ENCODE data around the gene ACO1.
"Not testable (repeated sequence)": the region's sequence is repeated elsewhere in the genome, so short reads cannot be mapped to it uniquely, and the experiment has no call there.

Gene ACO1

GRCh38 chr9:32384364-32385151, at the start of gene ACO1:
Gene ACO1 (plus strand): TSS chr9:32384643. CDS start chr9:32405507, 20,864 bp downstream.
- DNase-seq: peak; percentile 76

GRCh38 chr9:32334916-32335895, 49.2 kb upstream of the ACO1 start:
- no peak for DNase-seq

GRCh38 chr9:32339424-32339823, 45.0 kb upstream of the ACO1 start:
- no peak for DNase-seq

- no peak for DNase-seq
Measured at GRCh38 chr9:32340361-32340760, 44.1 kb upstream of the ACO1 start.

- DNase-seq: no peak
Measured at GRCh38 chr9:32344551-32345182, 39.8 kb upstream of the ACO1 start.

GRCh38 chr9:32345243-32345642, 39.2 kb upstream of the ACO1 start:
- DNase-seq: no peak

- no peak for DNase-seq
Measured at GRCh38 chr9:32347571-32347970, 36.9 kb upstream of the ACO1 start.

GRCh38 chr9:32348106-32348695, 36.2 kb upstream of the ACO1 start:
- DNase-seq: no peak

GRCh38 chr9:32349013-32349412, 35.4 kb upstream of the ACO1 start:
- no peak for DNase-seq

GRCh38 chr9:32350682-32351081, 33.8 kb upstream of the ACO1 start:
- no peak for DNase-seq

GRCh38 chr9:32351845-32352244, 32.6 kb upstream of the ACO1 start:
- no peak for DNase-seq

GRCh38 chr9:32353476-32353875, 31.0 kb upstream of the ACO1 start:
- not testable (repeated sequence) for DNase-seq

- DNase-seq: no peak
Measured at GRCh38 chr9:32359452-32359851, 25.0 kb upstream of the ACO1 start.

- DNase-seq: no peak
Measured at GRCh38 chr9:32360983-32361673, 23.3 kb upstream of the ACO1 start.

GRCh38 chr9:32371279-32371678, 13.2 kb upstream of the ACO1 start:
- DNase-seq: no peak

- DNase-seq: no peak
Measured at GRCh38 chr9:32371679-32372078, 12.8 kb upstream of the ACO1 start.

- no peak for DNase-seq
Measured at GRCh38 chr9:32376285-32376684, 8.2 kb upstream of the ACO1 start.

- DNase-seq: peak; percentile 52
Measured at GRCh38 chr9:32378496-32378895, 5.9 kb upstream of the ACO1 start.

- DNase-seq: peak; percentile 67
Measured at GRCh38 chr9:32378993-32379729, 5.3 kb upstream of the ACO1 start.

- DNase-seq: no peak
Measured at GRCh38 chr9:32380944-32381343, 3.5 kb upstream of the ACO1 start.

- no peak for DNase-seq
Measured at GRCh38 chr9:32382565-32383320, 1.7 kb upstream of the ACO1 start.
